ENCODE data around the gene NEK8.
"Not testable (repeated sequence)": the region's sequence is repeated elsewhere in the genome, so short reads cannot be mapped to it uniquely, and the experiment has no call there.

NEK8 gene

GRCh38 chr17:28756049-28756804 lies 27.6 kb downstream of the NEK8 start:
- intact Hi-C loops (cut with DNase I), result no loop called here
- peak in 1 of 10 donors; percentile 45 for DNase-seq

GRCh38 chr17:28758411-28759121 lies 30.0 kb downstream of the NEK8 start:
- intact Hi-C loops (cut with DNase I), result no loop called here
- DNase-seq, result peak in 1 of 10 donors; percentile 80

GRCh38 chr17:28759256-28759865 lies 30.8 kb downstream of the NEK8 start:
- intact Hi-C loops (cut with DNase I), result no loop called here
- peak in 1 of 10 donors; percentile 62 for DNase-seq

- peak in 5 of 10 donors; percentile 35 to 91 (median 46) for DNase-seq
- intact Hi-C loops (cut with DNase I), result loop anchor here (5.0 kb wide), 3 partner anchors 46 to 141 kb away; partner anchors contain the start of genes DHRS13 and FAM222B
Observed at GRCh38 chr17:28760601-28761562, 32.3 kb downstream of the NEK8 start.

- no peak for DNase-seq
- intact Hi-C loops (cut with DNase I), result loop anchor here (5.0 kb wide), 3 partner anchors 44 to 139 kb away; partner anchors contain the start of genes DHRS13 and FAM222B
Observed at GRCh38 chr17:28763137-28763799, 34.7 kb downstream of the NEK8 start.

- intact Hi-C loops (cut with DNase I), result loop anchor here (5.0 kb wide), 3 partner anchors 43 to 138 kb away; partner anchors contain the start of genes DHRS13 and FAM222B
- peak in 6 of 10 donors; percentile 64 to 87 (median 74) for DNase-seq
Observed at GRCh38 chr17:28763804-28764266, 35.2 kb downstream of the NEK8 start.

- intact Hi-C loops (cut with DNase I), result no loop called here
- peak in 1 of 10 donors; percentile 65 for DNase-seq
Observed at GRCh38 chr17:28765038-28765437, 36.5 kb downstream of the NEK8 start.

GRCh38 chr17:28773736-28774135 lies 45.1 kb downstream of the NEK8 start:
- intact Hi-C loops (cut with DNase I), result no loop called here
- DNase-seq, result no peak

- intact Hi-C loops (cut with DNase I), result no loop called here
Observed at GRCh38 chr17:28774206-28774605, 45.6 kb downstream of the NEK8 start.

GRCh38 chr17:28777178-28777577 lies 48.6 kb downstream of the NEK8 start:
- intact Hi-C loops (cut with DNase I), result no loop called here
- no peak for DNase-seq

More at GRCh38 chr17:28774206-28774605, 45.6 kb downstream of the NEK8 start:
- no peak for DNase-seq

GRCh38 chr17:28779601-28780000 lies 51.0 kb downstream of the NEK8 start:
- intact Hi-C loops (cut with DNase I); DNase-seq: not testable (repeated sequence)

GRCh38 chr17:28783161-28783560 lies 54.6 kb downstream of the NEK8 start:
- intact Hi-C loops (cut with DNase I), result no loop called here
- no peak for DNase-seq

GRCh38 chr17:28788100-28788499 lies 59.5 kb downstream of the NEK8 start:
- no peak for DNase-seq
- intact Hi-C loops (cut with DNase I), result no loop called here

All from posterior cingulate gyrus (tissue), 11 donors.